ENCODE results near the gene GRIK2.

GRIK2 gene

GRCh38 chr6:101539510-101540245 lies 146.2 kb downstream of the GRIK2 start:
- no peak for DNase-seq (ENCODE audit: low read depth)

GRCh38 chr6:101541894-101542293 lies 148.4 kb downstream of the GRIK2 start:
- no peak for DNase-seq (ENCODE audit: low read depth)

GRCh38 chr6:101543796-101544195 lies 150.3 kb downstream of the GRIK2 start:
- no peak for DNase-seq (ENCODE audit: low read depth)

- no peak for DNase-seq (ENCODE audit: low read depth)
These were observed 150.8 kb downstream of the GRIK2 start for GRCh38 chr6:101544286-101544685.

- DNase-seq (ENCODE audit: low read depth): no peak
These were observed 151.7 kb downstream of the GRIK2 start for GRCh38 chr6:101545191-101545590.

- no peak for DNase-seq (ENCODE audit: low read depth)
These were observed 156.9 kb downstream of the GRIK2 start for GRCh38 chr6:101550451-101550850.

GRCh38 chr6:101554231-101554630 lies 160.7 kb downstream of the GRIK2 start:
- no peak for DNase-seq (ENCODE audit: low read depth)

- DNase-seq (ENCODE audit: low read depth): no peak
These were observed 165.2 kb downstream of the GRIK2 start for GRCh38 chr6:101558712-101559111.

- no peak for DNase-seq (ENCODE audit: low read depth)
These were observed 179.1 kb downstream of the GRIK2 start for GRCh38 chr6:101572627-101573026.

- no peak for DNase-seq (ENCODE audit: low read depth)
These were observed 183.6 kb downstream of the GRIK2 start for GRCh38 chr6:101577091-101577490.

GRCh38 chr6:101578306-101578705 lies 184.8 kb downstream of the GRIK2 start:
- DNase-seq (ENCODE audit: low read depth): no peak

GRCh38 chr6:101582792-101583191 lies 189.3 kb downstream of the GRIK2 start:
- DNase-seq (ENCODE audit: low read depth): no peak

- no peak for DNase-seq (ENCODE audit: low read depth)
These were observed 192.0 kb downstream of the GRIK2 start for GRCh38 chr6:101585501-101585900.

GRCh38 chr6:101588343-101588742 lies 194.8 kb downstream of the GRIK2 start:
- no peak for DNase-seq (ENCODE audit: low read depth)

- no peak for DNase-seq (ENCODE audit: low read depth)
These were observed 201.8 kb downstream of the GRIK2 start for GRCh38 chr6:101595276-101595675.

GRCh38 chr6:101597693-101598092 lies 204.2 kb downstream of the GRIK2 start:
- DNase-seq (ENCODE audit: low read depth): no peak

GRCh38 chr6:101605426-101605825 lies 211.9 kb downstream of the GRIK2 start:
- DNase-seq (ENCODE audit: low read depth): no peak

GRCh38 chr6:101605874-101606273 lies 212.4 kb downstream of the GRIK2 start:
- DNase-seq (ENCODE audit: low read depth): no peak

GRCh38 chr6:101607111-101607690 lies 213.7 kb downstream of the GRIK2 start:
- no peak for DNase-seq (ENCODE audit: low read depth)

- no peak for DNase-seq (ENCODE audit: low read depth)
These were observed 215.2 kb downstream of the GRIK2 start for GRCh38 chr6:101608703-101609102.

- no peak for DNase-seq (ENCODE audit: low read depth)
These were observed 220.0 kb downstream of the GRIK2 start for GRCh38 chr6:101613556-101613955.

- no peak for DNase-seq (ENCODE audit: low read depth)
These were observed 221.3 kb downstream of the GRIK2 start for GRCh38 chr6:101614774-101615173.

- DNase-seq (ENCODE audit: low read depth): no peak
These were observed 232.8 kb downstream of the GRIK2 start for GRCh38 chr6:101626269-101626668.

GRCh38 chr6:101630941-101631340 lies 237.4 kb downstream of the GRIK2 start:
- no peak for DNase-seq (ENCODE audit: low read depth)

Measured in activated T-cell treated with anti-CD3 and anti-CD28 coated beads for 24 hours (primary cell).